Osteoblast (primary cell): ENCODE results near the gene MELK. TPM values are rescaled to one million over a fixed set of nuclear protein-coding genes. Genes with fewer than 3 reads are reported as not detected.

Experiments used
- DNase-seq: peaks from one replicate; pipeline ENCODE4 v3.0.0; 2011; ENCODE audit warnings: low spot score, mixed read lengths; ENCODE audit not compliant: insufficient read length; ENCODE audit errors: missing footprints
- H2AFZ ChIP-seq: 2 replicates; pipeline ENCODE4 v1.6.0; 2011; ENCODE audit warnings: mild to moderate bottlenecking, low read length
- H3K27ac ChIP-seq: 2 replicates; pipeline ENCODE4 v1.5.1; 2011; ENCODE audit warnings: mild to moderate bottlenecking, low read depth, low read length, moderate library complexity
- H3K27me3 ChIP-seq: 2 replicates; pipeline ENCODE4 v1.6.0; 2012; ENCODE audit warnings: mild to moderate bottlenecking, control low read depth, inconsistent platforms, low read length, moderate library complexity; ENCODE audit not compliant: insufficient read depth
- H3K36me3 ChIP-seq: 2 replicates; pipeline ENCODE4 v1.5.1; 2011; ENCODE audit warnings: mild to moderate bottlenecking, low read length, control low read depth, moderate library complexity; ENCODE audit not compliant: insufficient read depth
- H3K4me1 ChIP-seq: 2 replicates; pipeline ENCODE4 v1.5.1; 2011; ENCODE audit warnings: mild to moderate bottlenecking, low read length, control low read depth, moderate library complexity; ENCODE audit not compliant: insufficient read depth
- H3K4me2 ChIP-seq: 2 replicates; pipeline ENCODE4 v1.6.0; 2011; ENCODE audit warnings: mild to moderate bottlenecking, low read length; ENCODE audit not compliant: insufficient read depth
- H3K4me3 ChIP-seq: fragments of 200-600 bp; sonication (generic); 3 replicates; pipeline ENCODE4 v1.5.1; 2012; ENCODE audit warnings: mild to moderate bottlenecking, low read length, inconsistent platforms; ENCODE audit not compliant: insufficient read depth
- H3K79me2 ChIP-seq: 2 replicates; pipeline ENCODE4 v1.6.0; 2012; ENCODE audit warnings: mild to moderate bottlenecking, low read length, control low read depth, inconsistent platforms; ENCODE audit not compliant: insufficient read depth
- H3K9me3 ChIP-seq: 2 replicates; pipeline ENCODE4 v1.5.1; 2011; ENCODE audit warnings: low read depth, low read length, control low read depth
- H4K20me1 ChIP-seq: 2 replicates; pipeline ENCODE4 v1.6.0; 2012; ENCODE audit warnings: mild to moderate bottlenecking, low read length, control low read depth; ENCODE audit not compliant: insufficient read depth
- total RNA-seq: library from RNA; depleted of rRNA; stranded (reverse); fragments of >200 nt; gene quantifications from 2 replicates; pipeline ENCODE4 v1.2.3, GENCODE V29; 2012
- TF ChIP-seq, protein P1 (sequence below): IDR thresholded peaks from 2 replicates; pipeline ENCODE4 v1.5.1; 2011; ENCODE audit warnings: mild to moderate bottlenecking, low read depth, low read length, moderate library complexity; ENCODE audit errors: extremely low read depth

MELK gene
- total RNA-seq, 1 donor, result 8.3 TPM

DNA sequence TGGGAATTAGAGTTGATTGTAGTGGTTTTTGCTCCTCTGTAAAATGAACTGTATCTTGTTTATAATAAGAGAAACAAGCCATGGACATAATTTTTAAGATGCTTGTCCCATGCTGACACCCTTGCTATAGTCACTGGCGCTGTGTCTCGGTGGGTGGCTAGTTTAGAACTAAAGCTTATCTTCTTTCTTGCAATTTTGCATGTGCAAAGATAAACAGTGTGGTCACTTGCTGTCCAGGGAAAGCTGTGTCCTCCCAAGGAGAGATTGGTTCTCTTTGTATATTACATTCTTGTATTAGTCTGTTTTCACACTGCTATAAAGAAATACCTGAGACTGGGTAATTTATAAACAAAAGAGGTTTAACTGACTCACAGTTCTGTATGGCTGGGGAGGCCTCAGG, 143.8 kb downstream of the MELK start:
- Histone ChIP-seq H3K4me3 (no peak overlapping the region), H3K4me1 (peaks cover 3% of the 10 kb centered on the region), H3K27ac (no peak overlapping the region), H3K27me3 (peaks cover 29% of the 10 kb centered on the region), H3K4me2 (no peak overlapping the region), H3K79me2 (no peaks in the 10 kb centered on the region), H3K9me3 (no peaks in the 10 kb centered on the region), H3K36me3 (no peaks in the 10 kb centered on the region), H2AFZ (no peak overlapping the region), H4K20me1 (no peaks in the 10 kb centered on the region)
- TF ChIP-seq, protein P1, sequence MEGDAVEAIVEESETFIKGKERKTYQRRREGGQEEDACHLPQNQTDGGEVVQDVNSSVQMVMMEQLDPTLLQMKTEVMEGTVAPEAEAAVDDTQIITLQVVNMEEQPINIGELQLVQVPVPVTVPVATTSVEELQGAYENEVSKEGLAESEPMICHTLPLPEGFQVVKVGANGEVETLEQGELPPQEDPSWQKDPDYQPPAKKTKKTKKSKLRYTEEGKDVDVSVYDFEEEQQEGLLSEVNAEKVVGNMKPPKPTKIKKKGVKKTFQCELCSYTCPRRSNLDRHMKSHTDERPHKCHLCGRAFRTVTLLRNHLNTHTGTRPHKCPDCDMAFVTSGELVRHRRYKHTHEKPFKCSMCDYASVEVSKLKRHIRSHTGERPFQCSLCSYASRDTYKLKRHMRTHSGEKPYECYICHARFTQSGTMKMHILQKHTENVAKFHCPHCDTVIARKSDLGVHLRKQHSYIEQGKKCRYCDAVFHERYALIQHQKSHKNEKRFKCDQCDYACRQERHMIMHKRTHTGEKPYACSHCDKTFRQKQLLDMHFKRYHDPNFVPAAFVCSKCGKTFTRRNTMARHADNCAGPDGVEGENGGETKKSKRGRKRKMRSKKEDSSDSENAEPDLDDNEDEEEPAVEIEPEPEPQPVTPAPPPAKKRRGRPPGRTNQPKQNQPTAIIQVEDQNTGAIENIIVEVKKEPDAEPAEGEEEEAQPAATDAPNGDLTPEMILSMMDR, result no peak
- no peak for DNase-seq

- no peaks in the 10 kb centered on the region for H3K36me3 ChIP-seq
- H3K9me3 ChIP-seq, result no peaks in the 10 kb centered on the region
- no peak overlapping the region for H3K27ac ChIP-seq
- H3K79me2 ChIP-seq, result no peaks in the 10 kb centered on the region
- peaks cover 24% of the 10 kb centered on the region for H3K27me3 ChIP-seq
- H2AFZ ChIP-seq, result no peak overlapping the region
- TF ChIP-seq, protein P1, result no peak
- no peak for DNase-seq
- no peaks in the 10 kb centered on the region for H4K20me1 ChIP-seq
- H3K4me2 ChIP-seq, result no peak overlapping the region
- H3K4me3 ChIP-seq, result no peak overlapping the region
- peaks cover 3% of the 10 kb centered on the region for H3K4me1 ChIP-seq
Observed at GRCh38 chr9:36717276-36717675, 144.6 kb downstream of the MELK start.

DNA sequence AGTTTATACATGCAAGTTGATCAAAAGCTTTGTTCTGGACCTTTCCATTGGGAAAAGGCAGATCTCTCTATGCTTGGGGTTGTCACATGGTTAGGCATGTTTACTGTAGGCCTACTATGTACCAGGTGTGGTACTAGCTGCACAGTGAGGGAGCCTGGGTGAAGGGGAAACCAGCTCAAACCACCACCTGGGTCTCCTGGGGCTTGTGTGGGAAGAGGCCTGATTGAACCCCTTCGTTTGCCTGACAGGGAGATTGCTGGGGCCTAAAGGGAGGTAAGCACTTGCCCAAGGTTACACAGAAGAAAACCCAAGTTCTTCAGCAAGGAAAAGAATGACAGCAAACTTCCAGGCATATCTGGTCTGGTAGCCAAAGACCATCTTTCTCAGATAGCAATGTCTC, 145.9 kb downstream of the MELK start:
- no peak for DNase-seq
- H3K9me3 ChIP-seq, result no peaks in the 10 kb centered on the region
- no peak overlapping the region for H3K4me2 ChIP-seq
- H3K4me1 ChIP-seq, result peaks cover 3% of the 10 kb centered on the region
- H3K79me2 ChIP-seq, result no peaks in the 10 kb centered on the region
- H4K20me1 ChIP-seq, result no peaks in the 10 kb centered on the region
- H3K4me3 ChIP-seq, result no peak overlapping the region
- H3K27ac ChIP-seq, result no peak overlapping the region
- H2AFZ ChIP-seq, result no peak overlapping the region
- H3K27me3 ChIP-seq, result peaks cover 25% of the 10 kb centered on the region
- TF ChIP-seq, protein P1, result no peak
- no peaks in the 10 kb centered on the region for H3K36me3 ChIP-seq

DNA sequence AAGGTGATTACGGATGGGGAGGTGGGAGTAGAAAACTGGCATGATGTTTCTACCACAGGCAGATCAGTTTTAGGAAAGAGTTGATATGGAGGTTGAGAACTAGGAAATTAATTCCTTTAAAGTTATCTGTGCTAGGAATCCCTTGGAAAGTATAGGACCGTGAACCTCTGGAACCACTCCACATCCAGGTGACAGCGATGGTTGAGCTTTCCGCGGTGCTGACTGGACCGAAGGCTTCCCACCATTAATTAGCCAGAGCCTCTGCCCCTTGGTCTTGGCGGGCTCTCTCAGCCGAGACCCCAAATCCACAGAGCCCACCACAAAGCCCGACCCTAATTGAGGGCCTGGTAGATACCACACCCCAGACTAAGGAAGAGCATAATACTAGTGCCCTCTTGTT, 147.3 kb downstream of the MELK start:
- Histone ChIP-seq H3K9me3 (peaks cover 5% of the 10 kb centered on the region), H3K79me2 (no peaks in the 10 kb centered on the region), H4K20me1 (no peaks in the 10 kb centered on the region), H3K4me3 (no peak overlapping the region), H3K27me3 (peaks cover 25% of the 10 kb centered on the region), H3K4me1 (peaks cover 3% of the 10 kb centered on the region), H2AFZ (no peak overlapping the region), H3K36me3 (no peaks in the 10 kb centered on the region), H3K27ac (no peak overlapping the region), H3K4me2 (no peak overlapping the region)
- no peak for DNase-seq
- TF ChIP-seq, protein P1, result no peak
